Subcutaneous adipose tissue (tissue), 4 donors: ENCODE results near the gene CNPY2. TPM values are rescaled to one million over a fixed set of nuclear protein-coding genes. Genes with fewer than 3 reads are reported as not detected.

Experiments used
- CTCF ChIP-seq: fragments of 450-650 bp; IDR thresholded peaks from one replicate; pipeline ENCODE4 v1.5.1; 2016; ENCODE audit warnings: low read depth, mild to moderate bottlenecking, control low read depth, antibody characterized with exemption, moderate library complexity
- small RNA-seq: library from RNA; depleted of rRNA; stranded (forward); fragments of <200 nt; gene quantifications from one replicate; pipeline ENCODE3, GENCODE V24; 2016
- total RNA-seq, 4 donors: library from RNA; depleted of rRNA; stranded (reverse); fragments of >200 nt; gene quantifications; one replicate each; pipeline ENCODE4 v1.1.0, GENCODE V29; 2016

The CNPY2 gene
- total RNA-seq, 4 donors from 2014 or later, result 59.7 to 76.7 (median 64.7) TPM

GRCh38 chr12:56261503-56262232 lies 54.1 kb downstream of the CNPY2 start:
- TF ChIP-seq CTCF, result no peak

- no peak for TF ChIP-seq CTCF
Measured at GRCh38 chr12:56260921-56261320, 54.9 kb downstream of the CNPY2 start.

GRCh38 chr12:56260380-56260779 lies 55.4 kb downstream of the CNPY2 start:
- TF ChIP-seq CTCF, result no peak

Small RNA genes within 50 kb of the gene (small RNA-seq; reads per million reads assigned to genes)
- not detected for gene RNU7-40P

Other genes starting within 250 kb of the CNPY2 start
- 1 to 10 TPM in 1 of 4 donors, under 1 TPM in 3; 0.34 to 2.6 (median 0.66) TPM for gene ERBB3, start 235.8 kb downstream of the CNPY2 start, total RNA-seq
- 10 to 100 TPM; 60.9 to 99.1 (median 87.1) TPM for gene PA2G4, start 211.4 kb downstream of the CNPY2 start, total RNA-seq
- gene RPL41, start 199.4 kb downstream of the CNPY2 start, total RNA-seq, result 1,000 to 10,000 TPM; 2,735 to 3,575 (median 3,131) TPM
- gene ZC3H10, start 197.7 kb downstream of the CNPY2 start, total RNA-seq, result 1 to 10 TPM; 3.2 to 5.1 (median 3.5) TPM
- 100 to 1,000 TPM; 147 to 522 (median 280) TPM for gene ESYT1, start 187.7 kb downstream of the CNPY2 start, total RNA-seq
- gene MYL6B, start 163.4 kb downstream of the CNPY2 start, total RNA-seq, result 10 to 100 TPM; 12.2 to 36.0 (median 24.7) TPM
- gene MYL6, start 157.6 kb downstream of the CNPY2 start, total RNA-seq, result 1,000 to 10,000 TPM; 1,882 to 4,580 (median 2,293) TPM
- 100 to 1,000 TPM in 3 of 4 donors, 10 to 100 TPM in 1; 73.6 to 125 (median 118) TPM for gene SMARCC2, start 126.5 kb downstream of the CNPY2 start, total RNA-seq
- 100 to 1,000 TPM in 1 of 4 donors, 10 to 100 TPM in 3; 64.3 to 101 (median 84.9) TPM for gene RNF41, start 94.1 kb downstream of the CNPY2 start, total RNA-seq
- gene NABP2, start 91.6 kb downstream of the CNPY2 start, total RNA-seq, result 10 to 100 TPM; 12.6 to 25.3 (median 19.1) TPM
- gene SLC39A5, start 85.9 kb downstream of the CNPY2 start, total RNA-seq, result not detected
- gene ANKRD52, start 57.6 kb downstream of the CNPY2 start, total RNA-seq, result 10 to 100 TPM; 14.3 to 24.1 (median 19.9) TPM
- 10 to 100 TPM in 3 of 4 donors, 1 to 10 TPM in 1; 9.3 to 18.3 (median 12.4) TPM for gene COQ10A, start 49.0 kb downstream of the CNPY2 start, total RNA-seq
- 100 to 1,000 TPM; 107 to 278 (median 141) TPM for gene CS, start 15.7 kb downstream of the CNPY2 start, total RNA-seq
- 10 to 100 TPM; 29.9 to 47.3 (median 31.7) TPM for gene PAN2, start 18.0 kb upstream of the CNPY2 start, total RNA-seq
- gene IL23A, start 22.9 kb upstream of the CNPY2 start, total RNA-seq, result 1 to 10 TPM in 1 of 4 donors, not detected in 3; 1.0 TPM
- 100 to 1,000 TPM in 3 of 4 donors, 10 to 100 TPM in 1; 86.7 to 274 (median 213) TPM for gene STAT2, start 44.1 kb upstream of the CNPY2 start, total RNA-seq
- not detected for gene APOF, start 46.9 kb upstream of the CNPY2 start, total RNA-seq
- gene TIMELESS, start 133.4 kb upstream of the CNPY2 start, total RNA-seq, result 1 to 10 TPM; 3.1 to 8.3 (median 4.8) TPM
- gene MIP, start 138.7 kb upstream of the CNPY2 start, total RNA-seq, result not detected
- 1 to 10 TPM; 1.5 to 3.2 (median 1.8) TPM for gene SPRYD4, start 152.6 kb upstream of the CNPY2 start, total RNA-seq
- 1 to 10 TPM in 2 of 4 donors, not detected in 2; 1.8 to 3.2 TPM for gene GLS2, start 172.2 kb upstream of the CNPY2 start, total RNA-seq
- gene RBMS2, start 205.8 kb upstream of the CNPY2 start, total RNA-seq, result 10 to 100 TPM; 22.0 to 49.5 (median 33.0) TPM